Stimulated activated CD4-positive, alpha-beta T cell treated with anti-CD3 and anti-CD28 coated beads, Interleukin-15, amount 100 ng/mL, for 24 hours (primary cell): ENCODE measurements around the gene PDK1.

ENCODE experiments used
- DNase-seq: peaks from one replicate; pipeline ENCODE4 v3.0.0-alpha.2; 2020

PDK1 gene

GRCh38 chr2:172655091-172655837 is 99.4 kb downstream of the PDK1 start:
- no peak for DNase-seq

- no peak for DNase-seq
These were observed 100.1 kb downstream of the PDK1 start for GRCh38 chr2:172655838-172656573.
